Stimulated activated CD4-positive, alpha-beta T cell treated with anti-CD3 and anti-CD28 coated beads, TNF-alpha, amount 100 ng/mL, for 4 hours (primary cell): Measurements from ENCODE around the gene PLEKHO1.
"Not testable (repeated sequence)": the region's sequence is repeated elsewhere in the genome, so short reads cannot be mapped to it uniquely, and the experiment has no call there.

Experiments used
- DNase-seq, 3 experiments: peaks; one replicate each; pipeline ENCODE4 v3.0.0-alpha.2; 2020; ENCODE audit warnings: low read depth in 3 of 3

The PLEKHO1 gene

DNA sequence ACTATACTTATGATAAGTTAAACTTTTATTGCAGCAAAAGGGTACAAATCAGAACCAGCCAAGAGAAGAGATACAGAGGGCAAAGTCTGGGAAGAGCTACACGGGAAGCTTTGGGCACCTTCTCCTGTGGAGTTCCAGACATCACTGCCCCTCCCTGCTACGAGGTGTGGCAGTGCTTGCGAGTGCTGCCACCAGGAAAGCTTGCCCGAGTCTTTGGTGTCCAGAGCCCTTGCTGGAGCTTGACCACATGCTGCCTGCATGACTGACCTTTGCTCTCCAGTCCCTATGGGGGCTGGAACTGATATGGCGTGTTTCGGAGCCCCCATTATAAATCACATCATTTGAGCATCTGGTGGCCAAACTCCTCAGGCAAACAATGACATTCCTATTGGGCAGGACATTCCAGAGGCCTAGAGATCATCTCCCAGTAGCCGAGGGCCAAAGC is 23.4 kb downstream of the PLEKHO1 start:
- DNase-seq, result no peak

DNA sequence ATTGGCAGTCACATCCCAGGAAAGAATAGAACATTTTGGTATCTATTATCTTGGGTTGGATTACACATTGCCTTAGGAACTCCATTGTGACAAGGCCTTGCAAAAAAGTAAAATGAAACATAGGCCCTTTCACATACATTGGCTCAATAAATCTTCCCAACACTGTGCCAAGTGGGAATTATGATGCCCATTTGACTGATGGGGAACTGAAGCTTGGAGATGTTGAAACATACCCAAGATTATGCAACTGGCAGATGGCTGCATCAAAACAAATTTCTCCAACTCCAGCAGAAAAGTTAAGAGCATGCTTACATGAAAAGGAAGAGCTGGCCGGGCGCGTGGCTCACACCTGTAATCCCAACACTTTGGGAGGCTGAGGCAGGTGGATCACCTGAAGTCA is 26.9 kb downstream of the PLEKHO1 start:
- DNase-seq, result no peak

DNA sequence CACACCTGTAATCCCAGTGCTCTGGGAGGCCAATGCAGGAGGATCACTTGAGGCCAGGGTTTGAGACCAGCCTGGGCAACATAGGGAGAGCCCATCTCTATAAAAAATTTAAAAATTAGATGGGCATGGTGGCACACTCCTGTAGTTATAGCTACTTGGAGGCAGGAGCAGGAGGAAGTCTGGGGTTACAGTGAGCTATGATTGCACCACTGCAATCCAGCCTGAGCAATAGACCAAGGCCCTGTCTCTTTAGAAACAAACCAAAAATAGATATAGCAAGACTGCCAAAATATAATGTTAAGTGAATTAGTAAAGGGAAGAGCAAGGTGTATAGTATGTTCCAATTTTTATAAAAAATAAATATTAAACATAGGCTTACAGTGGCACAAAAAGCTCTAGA is 28.8 kb downstream of the PLEKHO1 start:
- DNase-seq, result no peak

DNA sequence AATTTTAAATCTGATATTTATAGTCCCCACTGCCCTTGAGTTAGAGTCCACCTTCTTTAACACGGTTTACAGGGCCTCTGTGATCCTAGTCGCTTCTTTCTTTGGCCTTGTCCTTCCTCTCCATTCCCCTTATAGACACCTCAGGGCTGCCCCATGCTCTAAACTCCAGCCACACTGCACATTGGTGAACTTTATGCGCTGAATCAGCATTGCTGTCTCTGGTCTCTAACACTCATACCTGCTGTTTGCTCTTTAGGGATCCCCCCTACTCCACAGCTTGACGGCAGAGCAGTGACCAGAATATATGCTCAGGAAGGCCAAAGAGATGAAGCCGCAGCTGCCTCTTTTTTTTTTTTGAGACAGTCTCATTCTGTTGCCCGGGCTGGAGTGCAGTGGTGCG is 30.2 kb downstream of the PLEKHO1 start:
- DNase-seq, result no peak

DNA sequence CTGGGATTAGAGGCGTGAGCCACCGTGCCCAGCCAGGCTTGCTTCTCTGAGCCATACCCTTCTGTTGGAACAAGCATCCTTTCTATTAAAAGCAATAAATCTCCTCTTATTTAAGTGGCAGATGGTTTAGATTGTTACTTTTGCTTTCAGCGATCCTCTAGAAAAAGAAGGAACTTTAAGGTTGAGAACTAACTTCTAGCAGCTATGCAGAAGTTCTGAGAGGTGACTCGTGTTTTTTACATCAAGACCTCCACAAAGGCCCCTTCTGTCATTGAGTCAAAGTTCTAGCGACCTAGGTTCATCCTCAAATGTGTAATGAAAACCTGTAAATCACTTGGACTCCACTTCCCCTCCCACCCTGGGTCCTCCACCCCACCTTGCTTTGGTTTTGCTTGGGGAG is 30.8 kb downstream of the PLEKHO1 start:
- DNase-seq, result no peak

DNA sequence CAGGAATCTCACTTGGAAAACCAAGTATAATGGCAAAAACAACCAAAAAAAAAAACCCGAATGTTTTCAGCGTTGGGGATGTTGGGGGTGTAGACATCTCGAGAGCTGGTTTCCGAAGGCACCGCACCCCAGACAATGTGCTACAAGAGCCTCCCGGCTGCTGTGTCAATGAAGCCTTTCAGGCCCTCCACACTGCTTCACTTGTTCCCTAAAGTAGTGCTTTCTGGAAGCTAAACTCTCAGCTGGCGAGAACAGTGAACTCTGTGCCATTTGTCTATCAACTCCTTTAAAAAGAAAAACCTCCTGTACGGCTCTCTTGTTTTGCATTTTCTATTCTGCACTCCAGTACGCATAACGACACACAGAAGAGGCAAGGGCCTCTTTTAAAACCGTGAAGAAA is 32.5 kb downstream of the PLEKHO1 start:
- no peak for DNase-seq

DNA sequence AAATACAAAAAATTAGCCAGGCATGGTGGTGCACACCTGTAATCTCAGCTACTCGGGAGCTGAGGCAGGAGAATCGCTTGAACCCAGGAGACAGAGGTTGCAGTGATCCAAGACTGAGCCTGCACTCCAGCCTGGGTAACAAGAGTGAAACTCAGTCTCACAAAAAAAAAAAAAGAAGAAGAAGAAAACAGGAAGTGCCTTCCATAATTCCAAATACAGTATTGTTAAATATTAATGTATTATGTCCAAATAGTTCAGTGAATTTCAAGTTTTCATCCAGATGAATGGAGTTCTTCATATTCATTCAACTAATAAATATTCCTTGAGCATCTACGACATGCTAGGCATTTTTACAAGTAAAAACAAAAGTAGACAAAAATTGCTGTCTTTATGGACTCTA is 33.3 kb downstream of the PLEKHO1 start:
- DNase-seq, result no peak

DNA sequence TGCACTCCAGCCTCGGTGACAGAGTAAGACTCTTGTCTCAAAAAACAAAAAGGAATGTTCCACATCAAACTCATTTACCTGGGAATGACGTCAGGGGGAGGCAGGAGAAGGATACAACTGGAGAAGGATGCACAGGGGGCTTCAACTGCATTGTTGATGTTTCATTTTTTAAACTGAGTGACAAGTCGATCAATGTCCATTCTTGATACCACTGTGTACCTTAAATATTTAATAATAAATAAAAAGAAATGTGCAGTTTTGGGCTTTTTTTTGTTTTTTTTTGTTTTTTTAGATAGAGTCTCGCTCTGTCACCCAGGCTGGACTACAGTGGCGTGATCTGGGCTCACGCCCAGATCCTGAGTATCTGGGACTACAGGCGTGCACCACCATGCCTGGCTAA is 35.8 kb downstream of the PLEKHO1 start:
- DNase-seq, result no peak

DNA sequence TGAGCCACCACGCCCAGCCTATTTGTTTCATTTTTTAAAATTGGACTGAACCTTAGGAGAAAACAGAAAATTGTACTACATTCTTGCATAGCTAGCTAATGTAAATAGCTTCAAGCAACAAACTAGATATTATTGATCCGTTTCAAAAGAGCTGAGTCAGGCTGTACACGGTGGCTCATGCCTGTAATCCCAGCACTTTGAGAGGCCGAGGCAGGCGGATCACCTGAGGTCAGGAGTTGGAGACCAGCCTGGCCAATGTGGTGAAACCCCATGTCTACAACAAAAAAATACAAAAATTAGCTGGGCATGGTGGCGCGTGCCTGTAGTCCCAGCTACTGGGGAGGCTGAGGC is 36.7 kb downstream of the PLEKHO1 start:
- DNase-seq, result not testable (repeated sequence)

DNA sequence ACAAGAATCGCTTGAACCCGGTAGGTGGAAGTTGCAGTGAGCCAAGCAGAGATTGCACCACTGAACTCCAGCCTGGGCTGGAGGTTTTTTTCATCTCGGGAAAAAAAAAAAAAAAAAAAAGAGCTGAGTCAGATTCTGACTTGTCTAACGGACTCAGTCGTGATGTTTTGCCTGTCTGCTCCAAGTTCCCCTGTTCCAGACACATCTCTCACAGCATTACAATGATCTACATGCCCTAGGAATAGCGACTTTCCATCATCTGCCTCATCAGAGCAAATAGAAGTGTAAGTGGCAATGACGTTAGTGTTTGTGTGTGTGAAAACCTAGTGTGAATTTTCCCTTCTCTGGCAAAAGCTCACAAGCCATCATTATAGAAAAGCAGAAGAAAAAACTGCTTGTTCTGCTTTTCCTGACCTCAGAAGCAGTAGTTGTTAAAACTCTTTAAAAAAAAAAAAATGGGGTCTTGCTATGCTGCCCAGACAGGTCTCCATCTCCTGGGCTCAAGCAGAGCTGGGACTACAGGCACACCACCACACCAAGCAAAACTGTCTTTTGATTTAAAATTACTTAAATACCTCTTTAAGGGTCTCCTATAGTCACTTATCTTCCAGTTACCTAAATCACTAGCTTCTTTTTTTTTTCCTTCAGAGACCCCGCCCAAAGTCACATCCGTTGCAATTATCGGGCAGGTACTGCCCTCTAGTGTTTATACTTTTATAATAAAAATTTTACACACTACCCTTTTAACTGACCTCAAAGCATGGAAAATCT is 37.3 kb downstream of the PLEKHO1 start:
- no peak for DNase-seq

DNA sequence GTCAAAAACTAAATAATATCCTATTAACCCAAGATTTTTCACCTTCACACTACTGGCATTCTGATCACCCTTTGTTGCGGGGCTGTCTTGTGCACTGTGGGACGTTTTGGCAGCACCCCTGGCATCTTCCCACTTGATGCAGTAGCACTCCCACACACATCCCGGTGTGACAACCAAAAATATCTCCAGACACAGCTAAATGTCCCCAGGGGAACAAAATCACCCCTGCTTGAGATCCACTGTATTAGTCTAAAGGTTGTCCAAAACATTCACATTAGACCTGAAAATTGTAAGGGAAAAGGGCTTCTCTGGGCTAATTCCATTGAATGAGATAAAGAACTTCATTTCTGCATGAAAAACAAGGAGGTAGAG is 37.8 kb downstream of the PLEKHO1 start:
- no peak for DNase-seq

DNA sequence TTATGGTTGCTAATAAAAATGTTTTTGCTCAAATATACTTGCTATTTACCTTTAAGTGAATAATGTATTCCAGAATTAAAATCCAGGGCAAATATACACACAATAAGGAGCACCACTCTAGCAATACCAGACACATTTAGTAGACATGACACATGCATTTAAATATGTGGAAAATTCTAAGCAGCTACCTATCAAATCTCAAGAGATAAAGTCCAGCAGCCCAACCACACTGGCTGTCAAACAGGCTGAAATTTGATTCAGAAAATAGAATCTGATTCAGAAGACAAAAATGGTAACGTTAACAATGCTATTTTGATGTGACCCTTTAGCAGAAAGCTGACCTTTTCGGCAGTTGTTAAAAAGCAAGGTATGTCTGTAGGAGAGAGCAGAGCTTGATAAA is 42.3 kb downstream of the PLEKHO1 start:
- DNase-seq, result no peak

DNA sequence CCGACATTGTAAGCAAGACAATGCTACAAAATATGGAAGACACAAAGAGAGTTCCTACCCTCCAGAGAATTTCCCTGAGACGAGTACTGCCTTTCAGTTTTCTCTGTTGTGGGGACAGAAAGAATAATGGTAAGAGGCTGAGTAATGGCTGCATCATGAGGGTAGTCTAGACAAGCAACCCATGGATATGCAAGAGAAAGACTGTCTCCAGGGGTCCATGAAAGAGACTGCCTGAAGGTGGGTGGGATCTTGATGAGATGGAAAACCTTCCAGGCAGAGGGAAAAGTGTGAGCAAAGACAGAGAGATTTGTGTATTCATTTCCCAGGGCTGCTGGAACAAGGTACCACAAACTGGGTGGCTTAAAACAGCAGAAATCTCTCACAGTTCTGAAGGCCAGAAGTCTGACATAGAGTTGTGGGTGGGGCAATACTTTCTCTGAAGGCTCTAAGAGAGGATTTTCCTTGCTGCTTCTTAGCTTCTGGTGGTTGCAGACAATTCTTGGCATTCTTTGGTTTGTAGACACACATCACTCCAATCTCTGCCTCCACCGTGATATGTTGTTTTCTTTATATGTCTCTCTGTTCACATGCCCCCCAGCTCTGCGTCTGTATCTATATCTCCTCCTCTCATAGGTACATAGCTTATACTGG is 44.8 kb downstream of the PLEKHO1 start:
- no peak for DNase-seq

DNA sequence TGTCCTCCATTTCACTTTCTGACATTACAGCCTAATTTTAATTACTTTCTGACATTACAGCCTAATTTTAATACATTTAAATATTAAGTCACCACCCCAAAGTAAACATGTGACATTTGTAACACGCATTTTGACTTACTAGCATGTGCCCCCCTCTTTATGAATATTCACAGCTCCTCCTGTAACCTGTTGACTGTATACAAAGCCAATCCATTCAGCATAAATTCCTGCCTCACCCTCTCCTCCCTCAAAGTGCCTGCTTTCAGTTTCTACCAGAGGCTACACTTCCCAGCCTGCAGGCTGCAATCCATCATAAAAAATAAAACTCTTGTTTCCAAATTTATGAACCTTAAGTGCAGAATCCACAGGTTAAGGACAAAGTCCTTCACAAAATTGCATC is 46.7 kb downstream of the PLEKHO1 start:
- no peak for DNase-seq

DNA sequence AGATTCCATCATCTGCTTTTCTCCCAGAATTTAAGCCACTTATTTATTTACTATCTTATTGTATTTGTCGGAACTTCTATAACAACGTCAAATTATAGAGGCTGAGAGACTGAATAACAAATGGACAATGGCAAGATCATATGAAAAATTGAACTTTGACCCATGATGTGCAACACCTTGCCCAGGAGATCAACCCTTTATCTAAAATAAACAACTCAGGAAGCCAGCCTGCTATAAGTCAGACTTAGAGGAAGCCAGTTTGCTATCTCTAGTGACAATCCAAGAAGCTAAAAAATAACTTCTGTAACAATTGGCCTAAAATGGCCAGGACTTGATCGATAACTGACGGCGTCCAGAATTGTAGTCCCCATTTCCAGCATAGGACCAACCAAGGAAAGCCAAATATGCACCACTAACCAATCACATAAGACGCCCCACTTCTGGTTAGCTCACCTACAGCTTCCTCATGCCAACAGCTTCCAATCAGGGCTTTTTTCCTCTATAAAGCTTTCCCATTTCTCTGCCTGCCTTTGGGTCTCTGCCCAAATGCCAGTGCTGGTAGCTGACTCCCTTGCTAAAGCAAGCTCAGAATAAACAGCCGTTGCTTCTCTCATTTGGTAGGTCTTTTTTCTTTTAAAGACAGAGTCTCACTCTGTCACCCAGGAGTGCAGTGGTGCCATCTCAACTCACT is 57.7 kb downstream of the PLEKHO1 start:
- no peak for DNase-seq

DNA sequence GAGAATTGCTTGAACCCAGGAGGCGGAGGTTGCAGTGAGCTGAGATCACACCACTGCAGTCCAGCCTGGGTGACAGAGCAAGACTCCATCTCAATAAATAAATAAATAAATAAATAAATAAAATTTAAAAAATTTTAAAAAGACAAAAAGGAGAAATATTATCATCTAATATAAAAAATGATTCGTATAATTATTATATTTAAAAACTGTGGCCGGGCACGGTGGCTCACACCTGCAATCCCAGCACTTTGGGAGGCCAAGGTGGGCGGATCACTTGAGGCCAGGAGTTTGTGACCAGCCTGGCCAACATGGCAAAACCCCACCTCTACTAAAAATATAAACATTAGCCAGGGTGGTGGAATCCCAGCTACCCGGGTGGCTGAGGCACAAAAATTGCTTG is 58.7 kb downstream of the PLEKHO1 start:
- DNase-seq, result not testable (repeated sequence)
